LNCaP clone FGC (cell line): Measurements from ENCODE around the gene LPP.

ENCODE experiments used
- DNase-seq: peaks from one replicate; pipeline ENCODE4 v3.0.0-alpha.2; 2011; ENCODE audit warnings: low read depth
- H3K4me3 ChIP-seq: 2 replicates; pipeline ENCODE4 v1.5.1; 2011; ENCODE audit warnings: mild to moderate bottlenecking, low read depth, low read length, control low read depth
- CTCF ChIP-seq: IDR thresholded peaks from 2 replicates; pipeline ENCODE4 v1.5.1; 2012; ENCODE audit warnings: mild to moderate bottlenecking; ENCODE audit not compliant: control insufficient read depth, insufficient read depth; ENCODE audit errors: extremely low read depth

LPP gene

GRCh38 chr3:188646592-188646991, 492.6 kb downstream of the LPP start:
- TF ChIP-seq CTCF, result no peak
- peak; percentile 64 for DNase-seq
- no peak overlapping the region for H3K4me3 ChIP-seq

GRCh38 chr3:188647237-188647636, 493.3 kb downstream of the LPP start:
- no peak overlapping the region for H3K4me3 ChIP-seq
- no peak for DNase-seq
- no peak for TF ChIP-seq CTCF

- DNase-seq, result no peak
- TF ChIP-seq CTCF, result no peak
- no peak overlapping the region for H3K4me3 ChIP-seq
These were observed 495.6 kb downstream of the LPP start for GRCh38 chr3:188649521-188649920.

GRCh38 chr3:188656196-188656982, 502.4 kb downstream of the LPP start:
- no peak for TF ChIP-seq CTCF
- no peak overlapping the region for H3K4me3 ChIP-seq
- DNase-seq, result peak; percentile 91

- no peak for DNase-seq
- TF ChIP-seq CTCF, result no peak
- H3K4me3 ChIP-seq, result no peak overlapping the region
These were observed 504.6 kb downstream of the LPP start for GRCh38 chr3:188658606-188659005.

- no peak for DNase-seq
- H3K4me3 ChIP-seq, result no peak overlapping the region
- no peak for TF ChIP-seq CTCF
These were observed 505.6 kb downstream of the LPP start for GRCh38 chr3:188659449-188660090.

GRCh38 chr3:188660415-188660814, 506.5 kb downstream of the LPP start:
- no peak overlapping the region for H3K4me3 ChIP-seq
- no peak for TF ChIP-seq CTCF
- no peak for DNase-seq
